H1 (cell line): ENCODE data around the gene ASCL2. TPM values are rescaled to one million over a fixed set of nuclear protein-coding genes. Genes with fewer than 3 reads are reported as not detected.

ENCODE experiments used
- CTCF ChIA-PET: fragments of 300-600 bp; sonication (Branson Sonifier 250); formaldehyde crosslinking; loops from one replicate; lab custom pipeline; 2021; ENCODE audit not compliant: partially characterized antibody; lab: Charles Lee
- POLR2A ChIA-PET: fragments of 300-600 bp; sonication (Branson Sonifier 250); formaldehyde crosslinking; loops from one replicate; lab custom pipeline; 2021; ENCODE audit warnings: inconsistent platforms; ENCODE audit not compliant: partially characterized antibody; lab: Charles Lee
- DNase-seq, 2 experiments: peaks; one replicate each; pipeline versions ENCODE4 v3.0.0 to v3.0.0-alpha.2; 2010 to 2022; ENCODE audit warnings: low spot score in 2 of 2, low read depth in 1 of 2, mixed read lengths in 1 of 2
- FAIRE-seq: peaks from 2 replicates; lab custom pipeline; 2011; peaks lifted over from hg19 to GRCh38; lab: Jason Lieb, UNC
- H2AFZ ChIP-seq: 2 replicates; pipeline ENCODE4 v1.8.1; 2012; ENCODE audit warnings: low read length, inconsistent platforms
- H2AK5ac ChIP-seq: 2 replicates; pipeline ENCODE4 v1.6.1; 2013; ENCODE audit warnings: low read depth, low read length
- H2BK120ac ChIP-seq: replicated peaks from 2 replicates; pipeline ENCODE3; 2013; ENCODE audit warnings: low read depth, low read length, inconsistent platforms
- H2BK12ac ChIP-seq: 2 replicates; pipeline ENCODE4 v1.6.1; 2013; ENCODE audit warnings: low read depth, low read length
- H2BK15ac ChIP-seq: 2 replicates; pipeline ENCODE4 v1.6.1; 2013; ENCODE audit warnings: low read length
- H2BK20ac ChIP-seq: 2 replicates; pipeline ENCODE4 v1.6.1; 2013; ENCODE audit warnings: low read length
- H2BK5ac ChIP-seq: 2 replicates; pipeline ENCODE4 v1.6.1; 2013; ENCODE audit warnings: low read depth, low read length
- H3K14ac ChIP-seq: 2 replicates; pipeline ENCODE4 v1.6.1; 2013; ENCODE audit warnings: inconsistent platforms; ENCODE audit not compliant: insufficient read length
- H3K18ac ChIP-seq: 2 replicates; pipeline ENCODE4 v1.6.1; 2013; ENCODE audit warnings: low read length; ENCODE audit errors: extremely low read depth
- H3K23ac ChIP-seq: 2 replicates; pipeline ENCODE4 v1.6.1; 2013; ENCODE audit warnings: inconsistent platforms; ENCODE audit not compliant: insufficient read length
- H3K23me2 ChIP-seq: 2 replicates; pipeline ENCODE4 v1.6.1; 2013; ENCODE audit warnings: low read depth, low read length
- H3K27ac ChIP-seq: 2 replicates; pipeline ENCODE4 v1.6.1; 2011; ENCODE audit warnings: low read depth, low read length, inconsistent platforms
- H3K27me3 ChIP-seq, 4 experiments: replicated peaks in 1 of 4; 1 replicate in 1 of 4; 2 replicates in 3 of 4; pipeline versions ENCODE4 v1.6.1 to v1.8.1; 2011 to 2013; ENCODE audit warnings: low read length in 3 of 4, mild to moderate bottlenecking in 3 of 4, inconsistent platforms in 2 of 4, mixed read lengths in 2 of 4, moderate library complexity in 1 of 4; ENCODE audit not compliant: control insufficient read depth in 3 of 4, insufficient read depth in 3 of 4; ENCODE audit errors: extremely low read depth in 1 of 4
- H3K36me3 ChIP-seq, 4 experiments: 2 replicates each; pipeline versions ENCODE4 v1.6.1 to v1.8.1; 2011 to 2013; ENCODE audit warnings: mild to moderate bottlenecking in 4 of 4, low read length in 3 of 4, moderate library complexity in 2 of 4, control low read depth in 1 of 4, inconsistent platforms in 1 of 4; ENCODE audit not compliant: insufficient read depth in 4 of 4, control insufficient read depth in 2 of 4
- H3K4ac ChIP-seq: replicated peaks from 2 replicates; pipeline ENCODE3; 2013; ENCODE audit warnings: low read length, low read depth, mixed read lengths, inconsistent platforms; ENCODE audit not compliant: insufficient read length
- H3K4me1 ChIP-seq, 4 experiments: replicated peaks in 1 of 4; 1 replicate in 1 of 4; 2 replicates in 3 of 4; pipeline versions ENCODE4 v1.6.1 to v1.8.1; 2011 to 2013; ENCODE audit warnings: low read length in 3 of 4, inconsistent platforms in 2 of 4, mixed read lengths in 1 of 4; ENCODE audit not compliant: insufficient read depth in 4 of 4, control insufficient read depth in 3 of 4
- H3K4me2 ChIP-seq, 2 experiments: 2 replicates each; pipeline versions ENCODE4 v1.6.1 to v1.8.1; 2011 to 2013; ENCODE audit warnings: low read depth in 2 of 2, low read length in 2 of 2, control low read depth in 1 of 2, inconsistent platforms in 1 of 2, mild to moderate bottlenecking in 1 of 2; ENCODE audit not compliant: insufficient read depth in 1 of 2
- H3K4me3 ChIP-seq, 4 experiments: fragments of 200-600, 300-600 bp in 1 of 4; sonication (generic), shearing (Covaris generic), sonication (Bioruptor Twin) in 1 of 4; 2 replicates each; pipeline versions ENCODE4 v1.5.1 to v1.8.1; 2011 to 2016; ENCODE audit warnings: low read length in 4 of 4, low read depth in 3 of 4, control low read depth in 2 of 4, inconsistent platforms in 2 of 4, mild to moderate bottlenecking in 2 of 4, mixed read lengths in 1 of 4, moderate library complexity in 1 of 4; ENCODE audit not compliant: insufficient read depth in 2 of 4; ENCODE audit errors: extremely low read depth in 1 of 4
- H3K56ac ChIP-seq: replicated peaks from 2 replicates; pipeline ENCODE3; 2013; ENCODE audit warnings: low read depth, mild to moderate bottlenecking, mixed read lengths, low read length, inconsistent platforms; ENCODE audit not compliant: insufficient read length
- H3K79me1 ChIP-seq: 2 replicates; pipeline ENCODE4 v1.6.1; 2013; ENCODE audit warnings: low read depth, low read length, control low read depth
- H3K79me2 ChIP-seq, 2 experiments: 2 replicates each; pipeline versions ENCODE4 v1.6.1 to v1.8.1; 2012 to 2013; ENCODE audit warnings: low read length in 2 of 2, mild to moderate bottlenecking in 2 of 2, inconsistent platforms in 1 of 2; ENCODE audit not compliant: insufficient read depth in 2 of 2, control insufficient read depth in 1 of 2
- H3K9ac ChIP-seq, 4 experiments: replicated peaks in 1 of 4; 1 replicate in 1 of 4; 2 replicates in 3 of 4; pipeline versions ENCODE4 v1.6.1 to v1.8.1; 2011 to 2013; ENCODE audit warnings: low read depth in 3 of 4, low read length in 3 of 4, control low read depth in 2 of 4, mild to moderate bottlenecking in 2 of 4, moderate library complexity in 2 of 4, inconsistent platforms in 1 of 4; ENCODE audit errors: extremely low read depth in 1 of 4
- H3K9me3 ChIP-seq, 2 experiments: 2 replicates each; pipeline versions ENCODE4 v1.6.1 to v1.8.1; 2012 to 2013; ENCODE audit warnings: mild to moderate bottlenecking in 2 of 2, moderate library complexity in 2 of 2, control low read depth in 1 of 2, inconsistent platforms in 1 of 2, low read depth in 1 of 2, low read length in 1 of 2, mixed read lengths in 1 of 2; ENCODE audit not compliant: insufficient read depth in 2 of 2
- H4K20me1 ChIP-seq, 2 experiments: replicated peaks in 1 of 2; 2 replicates each; pipeline versions ENCODE3 to v1.8.1; 2011 to 2013; ENCODE audit warnings: inconsistent platforms in 2 of 2, low read length in 2 of 2, mild to moderate bottlenecking in 1 of 2; ENCODE audit not compliant: insufficient read depth in 2 of 2, control insufficient read depth in 1 of 2
- H4K5ac ChIP-seq: 2 replicates; pipeline ENCODE4 v1.6.1; 2013; ENCODE audit warnings: low read length, low read depth, mixed read lengths, inconsistent platforms; ENCODE audit not compliant: insufficient read length
- H4K8ac ChIP-seq: 2 replicates; pipeline ENCODE4 v1.8.0; 2013; ENCODE audit warnings: mild to moderate bottlenecking, moderate library complexity, low read length, inconsistent platforms; ENCODE audit not compliant: insufficient read depth; ENCODE audit errors: extremely low read depth
- H4K91ac ChIP-seq: replicated peaks from 2 replicates; pipeline ENCODE3; 2013; ENCODE audit warnings: low read length, mixed read lengths, inconsistent platforms; ENCODE audit not compliant: insufficient read length
- CHD2 ChIP-seq: IDR thresholded peaks from 2 replicates; pipeline ENCODE4 v1.6.1; 2012; ENCODE audit warnings: low read length, improper control_type of control experiment
- CTCF ChIP-seq, 3 experiments: IDR thresholded peaks; 1 replicate in 2 of 3; 2 replicates in 1 of 3; pipeline versions ENCODE4 v1.5.1 to v1.6.1; 2011; ENCODE audit warnings: low read length in 3 of 3, mild to moderate bottlenecking in 3 of 3, inconsistent platforms in 2 of 3, low read depth in 1 of 3, moderate library complexity in 1 of 3; ENCODE audit not compliant: insufficient read depth in 1 of 3; ENCODE audit errors: control extremely low read depth in 1 of 3
- RAD21 ChIP-seq, 2 experiments: IDR thresholded peaks in 1 of 2; conservative IDR thresholded peaks in 1 of 2; 2 replicates each; pipeline ENCODE4 v1.6.1; 2011; ENCODE audit warnings: low read depth in 2 of 2, low read length in 2 of 2, improper control_type of control experiment in 1 of 2, inconsistent platforms in 1 of 2, mild to moderate bottlenecking in 1 of 2, moderate library complexity in 1 of 2
- WGBS, 2 experiments: shearing (Covaris generic) in 1 of 2; methylation state at CpG; one replicate each; pipeline versions ENCODE4 v1.1.6 to v1.1.7; 2013 to 2015; ENCODE audit warnings: low lambda C conversion rate in 2 of 2, mixed read lengths in 2 of 2, inconsistent platforms in 1 of 2, low coverage in 1 of 2, missing lambda C conversion rate in 1 of 2; ENCODE audit not compliant: insufficient replicate concordance in 2 of 2, insufficient coverage in 1 of 2, insufficient read length in 1 of 2; ENCODE audit errors: extremely low coverage in 1 of 2, missing lambda C conversion rate in 1 of 2; 5-methylcytosine and 5-hydroxymethylcytosine counted together
- polyA plus RNA-seq, 7 experiments: library from polyadenylated mRNA; depleted of rRNA in 3 of 7; stranded (reverse) in 5 of 7; unstranded in 2 of 7; fragments of >200 nt in 5 of 7; fragments of 200-250 nt in 2 of 7; gene quantifications; 1 replicate in 5 of 7; 2 replicates in 1 of 7; 4 replicates in 1 of 7; pipeline versions ENCODE4 v1.2.1 to v1.2.3, GENCODE V29; 2011 to 2013; ENCODE audit warnings: missing spikeins in 2 of 7, mixed read lengths in 2 of 7
- total RNA-seq: library from RNA; stranded (reverse); fragmentation: NEBNext Ultra II Directional; extraction: Animal tissue kit (Norgen Biotek cat#: 25700); gene quantifications from 2 replicates; pipeline ENCODE4 v1.2.1, GENCODE V29; 2021

The ASCL2 gene
- total and polyA plus RNA-seq, 2 of the 8 experiments (the other 6 are each of a cell fraction or from before 2014, with no cell fraction given) = 0.51 to 0.56 TPM

GRCh38 chr11:2312232-2313042 is 42.0 kb upstream of the ASCL2 start:
- CTCF ChIA-PET = interaction anchor here (0.7 to 4.1 kb wide), 8 partner anchors 12 to 156 kb away, joined by 3 to 39 read pairs (median 5); partner anchors contain the start of genes C11orf21, TSPAN32 and TSSC4
- no peaks in the 10 kb centered on the region for H3K9me3 ChIP-seq

More at GRCh38 chr11:2312232-2313042, 42.0 kb upstream of the ASCL2 start:
- peaks cover 0 to 2% of the 10 kb centered on the region in 2 experiments for H4K20me1 ChIP-seq
- H2BK15ac ChIP-seq = no peak overlapping the region
- WGBS, 2 experiments = 92% methylated on average over 19 of the region's 22 CpGs; no CpG with 5 or more reads in 1 of the 2 experiments
- H3K4me1 ChIP-seq = no peaks in the 10 kb centered on the region
- H3K27me3 ChIP-seq = no peaks in the 10 kb centered on the region; a peak in 1 of 7 replicates
- H2AK5ac ChIP-seq = no peak overlapping the region
- no peaks in the 10 kb centered on the region for H3K79me2 ChIP-seq
- no peak overlapping the region for H3K27ac ChIP-seq
- no peaks in the 10 kb centered on the region for H3K79me1 ChIP-seq
- H4K5ac ChIP-seq = no peak overlapping the region
- no peak overlapping the region for H4K91ac ChIP-seq
- H3K4me3 ChIP-seq = no peak overlapping the region
- H3K14ac ChIP-seq = no peak overlapping the region
- DNase-seq = no peak
- no peak overlapping the region for H2AFZ ChIP-seq
- POLR2A ChIA-PET = interaction anchor here (1.6 kb wide), 1 partner anchor 65 kb away, joined by 6 read pairs; the partner anchor contains the start of gene CD81
- H4K8ac ChIP-seq = no peak overlapping the region
- H3K36me3 ChIP-seq = no peaks in the 10 kb centered on the region
- no peak overlapping the region for H3K56ac ChIP-seq
- no peak overlapping the region for H3K4me2 ChIP-seq
- no peak for FAIRE-seq
- no peak overlapping the region for H3K23ac ChIP-seq
- H3K4ac ChIP-seq = no peak overlapping the region
- H2BK5ac ChIP-seq = no peak overlapping the region
- H2BK12ac ChIP-seq = no peak overlapping the region
- H2BK20ac ChIP-seq = no peak overlapping the region
- H3K23me2 ChIP-seq = no peaks in the 10 kb centered on the region
- H3K18ac ChIP-seq = no peak overlapping the region
- H3K9ac ChIP-seq = no peak overlapping the region
- H2BK120ac ChIP-seq = no peak overlapping the region
- TF ChIP-seq RAD21 (IDR thresholded peaks at IDR 0.05 in 1 of 2, conservative IDR thresholded peaks at IDR 0.05 in 1 of 2; ENCODE audit: low read depth in 2 of 2, low read length in 2 of 2) (peak; percentile 6 to 26; a peak in 2 of 4 replicates), CHD2 (no peak), CTCF (IDR thresholded peaks at IDR 0.05; ENCODE audit: control extremely low read depth in 1 of 3, insufficient read depth in 1 of 3, low read depth in 1 of 3, low read length in 3 of 3) (peak; percentile 26 to 54 (median 36))
